GM23338 (cell line): ENCODE data around the gene ARF1.
A peak's percentile ranks its signal among the peaks of the same experiment; 100 is the strongest.

Experiments used
- CREB1 ChIP-seq: fragments of 250-450 bp; sonication (Bioruptor Pico); IDR thresholded peaks from 2 replicates; pipeline ENCODE4 v1.5.0; 2020; ENCODE audit warnings: low read depth, mild to moderate bottlenecking, moderate library complexity
- EZH2 ChIP-seq: fragments of 200-600 bp; sonication (generic); IDR thresholded peaks from one replicate; pipeline ENCODE4 v1.8.0; 2017; ENCODE audit warnings: antibody characterized with exemption, mild to moderate bottlenecking, low read depth; ENCODE audit not compliant: unreplicated experiment
- EZH2phosphoT487 ChIP-seq: fragments of 200-600 bp; sonication (generic); IDR thresholded peaks from one replicate; pipeline ENCODE4 v1.8.1; 2018; ENCODE audit warnings: antibody characterized with exemption; ENCODE audit not compliant: unreplicated experiment
- JUNB ChIP-seq: IDR thresholded peaks from one replicate; pipeline ENCODE4 v1.6.1; 2016; ENCODE audit warnings: antibody characterized with exemption; ENCODE audit not compliant: unreplicated experiment
- NANOG ChIP-seq: IDR thresholded peaks from 2 replicates; pipeline ENCODE4 v1.6.1; 2016; ENCODE audit warnings: antibody characterized with exemption, borderline replicate concordance
- POLR2AphosphoS5 ChIP-seq: IDR thresholded peaks from 2 replicates; pipeline ENCODE4 v1.6.1; 2016; ENCODE audit warnings: antibody characterized with exemption, low read depth
- STAT1 ChIP-seq: IDR thresholded peaks from one replicate; pipeline ENCODE4 v1.6.1; 2016; ENCODE audit warnings: antibody characterized with exemption; ENCODE audit not compliant: unreplicated experiment
- ZNF114 ChIP-seq: fragments of 250-450 bp; sonication (Bioruptor Pico); IDR thresholded peaks from 2 replicates; pipeline ENCODE4 v1.5.0; 2020; ENCODE audit warnings: mild to moderate bottlenecking, moderate library complexity
- ZNF331 ChIP-seq: fragments of 250-450 bp; sonication (Bioruptor Pico); IDR thresholded peaks from 2 replicates; pipeline ENCODE4 v1.5.0; 2020; ENCODE audit warnings: low read depth, mild to moderate bottlenecking, moderate library complexity
- TF ChIP-seq, protein P1 (sequence below), 2 experiments: fragments of 200-600 bp in 1 of 2; sonication (generic) in 1 of 2; conservative IDR thresholded peaks; 2 replicates each; pipeline versions ENCODE4 v1.5.1 to v1.6.1; 2016 to 2017; ENCODE audit warnings: antibody characterized with exemption in 2 of 2, low read depth in 2 of 2, mild to moderate bottlenecking in 2 of 2, moderate library complexity in 1 of 2
- TF ChIP-seq, protein P2 (sequence below): IDR thresholded peaks from one replicate; pipeline ENCODE4 v1.6.1; 2018; ENCODE audit warnings: antibody characterized with exemption; ENCODE audit not compliant: unreplicated experiment
- TF ChIP-seq, protein P3 (sequence below): IDR thresholded peaks from 2 replicates; pipeline ENCODE4 v1.6.1; 2016; ENCODE audit warnings: antibody characterized with exemption
- TF ChIP-seq, protein P4 (sequence below): fragments of 250-450 bp; sonication (Bioruptor Pico); IDR thresholded peaks from 2 replicates; pipeline ENCODE4 v1.5.0; 2020; ENCODE audit warnings: mild to moderate bottlenecking, moderate library complexity

DNA sequence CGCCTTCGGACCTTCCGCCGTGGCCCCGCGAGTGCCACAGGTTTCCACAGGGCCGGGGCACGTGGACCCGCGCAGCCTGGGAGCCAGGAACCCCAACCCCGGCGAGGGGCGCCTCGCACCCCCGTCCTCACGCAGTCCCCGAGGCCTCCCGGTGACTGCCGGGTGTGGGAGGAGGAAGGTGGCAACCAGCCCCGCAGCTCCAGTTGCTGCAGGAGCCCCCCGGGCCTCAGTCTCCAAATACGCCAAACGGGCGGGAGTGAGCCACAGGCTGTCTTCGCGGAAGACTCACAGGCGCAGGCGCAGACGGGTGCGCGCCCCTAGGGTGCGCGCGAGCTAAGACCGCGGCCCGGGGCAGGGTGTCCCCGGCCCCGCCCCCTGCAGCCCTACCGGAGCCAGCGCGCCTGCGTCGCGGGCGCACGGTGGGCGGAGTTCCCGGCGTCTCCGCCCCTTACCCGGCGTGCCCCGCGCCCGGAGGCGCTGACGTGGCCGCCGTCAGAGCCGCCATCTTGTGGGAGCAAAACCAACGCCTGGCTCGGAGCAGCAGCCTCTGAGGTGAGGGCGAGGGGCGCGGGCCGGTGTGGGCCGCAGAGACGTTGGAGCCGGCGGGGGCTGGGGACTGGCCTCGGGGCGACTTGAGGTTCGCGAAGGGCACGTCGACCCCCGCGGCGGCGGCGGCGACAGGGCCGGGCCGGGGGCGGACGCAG, at the start of gene ARF1:
- TF ChIP-seq, protein P1, sequence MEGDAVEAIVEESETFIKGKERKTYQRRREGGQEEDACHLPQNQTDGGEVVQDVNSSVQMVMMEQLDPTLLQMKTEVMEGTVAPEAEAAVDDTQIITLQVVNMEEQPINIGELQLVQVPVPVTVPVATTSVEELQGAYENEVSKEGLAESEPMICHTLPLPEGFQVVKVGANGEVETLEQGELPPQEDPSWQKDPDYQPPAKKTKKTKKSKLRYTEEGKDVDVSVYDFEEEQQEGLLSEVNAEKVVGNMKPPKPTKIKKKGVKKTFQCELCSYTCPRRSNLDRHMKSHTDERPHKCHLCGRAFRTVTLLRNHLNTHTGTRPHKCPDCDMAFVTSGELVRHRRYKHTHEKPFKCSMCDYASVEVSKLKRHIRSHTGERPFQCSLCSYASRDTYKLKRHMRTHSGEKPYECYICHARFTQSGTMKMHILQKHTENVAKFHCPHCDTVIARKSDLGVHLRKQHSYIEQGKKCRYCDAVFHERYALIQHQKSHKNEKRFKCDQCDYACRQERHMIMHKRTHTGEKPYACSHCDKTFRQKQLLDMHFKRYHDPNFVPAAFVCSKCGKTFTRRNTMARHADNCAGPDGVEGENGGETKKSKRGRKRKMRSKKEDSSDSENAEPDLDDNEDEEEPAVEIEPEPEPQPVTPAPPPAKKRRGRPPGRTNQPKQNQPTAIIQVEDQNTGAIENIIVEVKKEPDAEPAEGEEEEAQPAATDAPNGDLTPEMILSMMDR (conservative IDR thresholded peaks at IDR 0.05; ENCODE audit: low read depth in 2 of 2) = no peak
- TF ChIP-seq POLR2AphosphoS5 = peak; percentile 94
- no peak for TF ChIP-seq JUNB
- TF ChIP-seq EZH2phosphoT487 = no peak
- no peak for TF ChIP-seq EZH2
- TF ChIP-seq, protein P2, sequence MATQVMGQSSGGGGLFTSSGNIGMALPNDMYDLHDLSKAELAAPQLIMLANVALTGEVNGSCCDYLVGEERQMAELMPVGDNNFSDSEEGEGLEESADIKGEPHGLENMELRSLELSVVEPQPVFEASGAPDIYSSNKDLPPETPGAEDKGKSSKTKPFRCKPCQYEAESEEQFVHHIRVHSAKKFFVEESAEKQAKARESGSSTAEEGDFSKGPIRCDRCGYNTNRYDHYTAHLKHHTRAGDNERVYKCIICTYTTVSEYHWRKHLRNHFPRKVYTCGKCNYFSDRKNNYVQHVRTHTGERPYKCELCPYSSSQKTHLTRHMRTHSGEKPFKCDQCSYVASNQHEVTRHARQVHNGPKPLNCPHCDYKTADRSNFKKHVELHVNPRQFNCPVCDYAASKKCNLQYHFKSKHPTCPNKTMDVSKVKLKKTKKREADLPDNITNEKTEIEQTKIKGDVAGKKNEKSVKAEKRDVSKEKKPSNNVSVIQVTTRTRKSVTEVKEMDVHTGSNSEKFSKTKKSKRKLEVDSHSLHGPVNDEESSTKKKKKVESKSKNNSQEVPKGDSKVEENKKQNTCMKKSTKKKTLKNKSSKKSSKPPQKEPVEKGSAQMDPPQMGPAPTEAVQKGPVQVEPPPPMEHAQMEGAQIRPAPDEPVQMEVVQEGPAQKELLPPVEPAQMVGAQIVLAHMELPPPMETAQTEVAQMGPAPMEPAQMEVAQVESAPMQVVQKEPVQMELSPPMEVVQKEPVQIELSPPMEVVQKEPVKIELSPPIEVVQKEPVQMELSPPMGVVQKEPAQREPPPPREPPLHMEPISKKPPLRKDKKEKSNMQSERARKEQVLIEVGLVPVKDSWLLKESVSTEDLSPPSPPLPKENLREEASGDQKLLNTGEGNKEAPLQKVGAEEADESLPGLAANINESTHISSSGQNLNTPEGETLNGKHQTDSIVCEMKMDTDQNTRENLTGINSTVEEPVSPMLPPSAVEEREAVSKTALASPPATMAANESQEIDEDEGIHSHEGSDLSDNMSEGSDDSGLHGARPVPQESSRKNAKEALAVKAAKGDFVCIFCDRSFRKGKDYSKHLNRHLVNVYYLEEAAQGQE = no peak
- peak; percentile 89 for TF ChIP-seq CREB1 (CRISPR knock-in tag)
- no peak for TF ChIP-seq ZNF114 (CRISPR knock-in tag)
- TF ChIP-seq STAT1 = no peak
- TF ChIP-seq, protein P3, sequence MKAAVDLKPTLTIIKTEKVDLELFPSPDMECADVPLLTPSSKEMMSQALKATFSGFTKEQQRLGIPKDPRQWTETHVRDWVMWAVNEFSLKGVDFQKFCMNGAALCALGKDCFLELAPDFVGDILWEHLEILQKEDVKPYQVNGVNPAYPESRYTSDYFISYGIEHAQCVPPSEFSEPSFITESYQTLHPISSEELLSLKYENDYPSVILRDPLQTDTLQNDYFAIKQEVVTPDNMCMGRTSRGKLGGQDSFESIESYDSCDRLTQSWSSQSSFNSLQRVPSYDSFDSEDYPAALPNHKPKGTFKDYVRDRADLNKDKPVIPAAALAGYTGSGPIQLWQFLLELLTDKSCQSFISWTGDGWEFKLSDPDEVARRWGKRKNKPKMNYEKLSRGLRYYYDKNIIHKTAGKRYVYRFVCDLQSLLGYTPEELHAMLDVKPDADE = no peak; the same call in 1 of the 2 replicates
- TF ChIP-seq, protein P4, sequence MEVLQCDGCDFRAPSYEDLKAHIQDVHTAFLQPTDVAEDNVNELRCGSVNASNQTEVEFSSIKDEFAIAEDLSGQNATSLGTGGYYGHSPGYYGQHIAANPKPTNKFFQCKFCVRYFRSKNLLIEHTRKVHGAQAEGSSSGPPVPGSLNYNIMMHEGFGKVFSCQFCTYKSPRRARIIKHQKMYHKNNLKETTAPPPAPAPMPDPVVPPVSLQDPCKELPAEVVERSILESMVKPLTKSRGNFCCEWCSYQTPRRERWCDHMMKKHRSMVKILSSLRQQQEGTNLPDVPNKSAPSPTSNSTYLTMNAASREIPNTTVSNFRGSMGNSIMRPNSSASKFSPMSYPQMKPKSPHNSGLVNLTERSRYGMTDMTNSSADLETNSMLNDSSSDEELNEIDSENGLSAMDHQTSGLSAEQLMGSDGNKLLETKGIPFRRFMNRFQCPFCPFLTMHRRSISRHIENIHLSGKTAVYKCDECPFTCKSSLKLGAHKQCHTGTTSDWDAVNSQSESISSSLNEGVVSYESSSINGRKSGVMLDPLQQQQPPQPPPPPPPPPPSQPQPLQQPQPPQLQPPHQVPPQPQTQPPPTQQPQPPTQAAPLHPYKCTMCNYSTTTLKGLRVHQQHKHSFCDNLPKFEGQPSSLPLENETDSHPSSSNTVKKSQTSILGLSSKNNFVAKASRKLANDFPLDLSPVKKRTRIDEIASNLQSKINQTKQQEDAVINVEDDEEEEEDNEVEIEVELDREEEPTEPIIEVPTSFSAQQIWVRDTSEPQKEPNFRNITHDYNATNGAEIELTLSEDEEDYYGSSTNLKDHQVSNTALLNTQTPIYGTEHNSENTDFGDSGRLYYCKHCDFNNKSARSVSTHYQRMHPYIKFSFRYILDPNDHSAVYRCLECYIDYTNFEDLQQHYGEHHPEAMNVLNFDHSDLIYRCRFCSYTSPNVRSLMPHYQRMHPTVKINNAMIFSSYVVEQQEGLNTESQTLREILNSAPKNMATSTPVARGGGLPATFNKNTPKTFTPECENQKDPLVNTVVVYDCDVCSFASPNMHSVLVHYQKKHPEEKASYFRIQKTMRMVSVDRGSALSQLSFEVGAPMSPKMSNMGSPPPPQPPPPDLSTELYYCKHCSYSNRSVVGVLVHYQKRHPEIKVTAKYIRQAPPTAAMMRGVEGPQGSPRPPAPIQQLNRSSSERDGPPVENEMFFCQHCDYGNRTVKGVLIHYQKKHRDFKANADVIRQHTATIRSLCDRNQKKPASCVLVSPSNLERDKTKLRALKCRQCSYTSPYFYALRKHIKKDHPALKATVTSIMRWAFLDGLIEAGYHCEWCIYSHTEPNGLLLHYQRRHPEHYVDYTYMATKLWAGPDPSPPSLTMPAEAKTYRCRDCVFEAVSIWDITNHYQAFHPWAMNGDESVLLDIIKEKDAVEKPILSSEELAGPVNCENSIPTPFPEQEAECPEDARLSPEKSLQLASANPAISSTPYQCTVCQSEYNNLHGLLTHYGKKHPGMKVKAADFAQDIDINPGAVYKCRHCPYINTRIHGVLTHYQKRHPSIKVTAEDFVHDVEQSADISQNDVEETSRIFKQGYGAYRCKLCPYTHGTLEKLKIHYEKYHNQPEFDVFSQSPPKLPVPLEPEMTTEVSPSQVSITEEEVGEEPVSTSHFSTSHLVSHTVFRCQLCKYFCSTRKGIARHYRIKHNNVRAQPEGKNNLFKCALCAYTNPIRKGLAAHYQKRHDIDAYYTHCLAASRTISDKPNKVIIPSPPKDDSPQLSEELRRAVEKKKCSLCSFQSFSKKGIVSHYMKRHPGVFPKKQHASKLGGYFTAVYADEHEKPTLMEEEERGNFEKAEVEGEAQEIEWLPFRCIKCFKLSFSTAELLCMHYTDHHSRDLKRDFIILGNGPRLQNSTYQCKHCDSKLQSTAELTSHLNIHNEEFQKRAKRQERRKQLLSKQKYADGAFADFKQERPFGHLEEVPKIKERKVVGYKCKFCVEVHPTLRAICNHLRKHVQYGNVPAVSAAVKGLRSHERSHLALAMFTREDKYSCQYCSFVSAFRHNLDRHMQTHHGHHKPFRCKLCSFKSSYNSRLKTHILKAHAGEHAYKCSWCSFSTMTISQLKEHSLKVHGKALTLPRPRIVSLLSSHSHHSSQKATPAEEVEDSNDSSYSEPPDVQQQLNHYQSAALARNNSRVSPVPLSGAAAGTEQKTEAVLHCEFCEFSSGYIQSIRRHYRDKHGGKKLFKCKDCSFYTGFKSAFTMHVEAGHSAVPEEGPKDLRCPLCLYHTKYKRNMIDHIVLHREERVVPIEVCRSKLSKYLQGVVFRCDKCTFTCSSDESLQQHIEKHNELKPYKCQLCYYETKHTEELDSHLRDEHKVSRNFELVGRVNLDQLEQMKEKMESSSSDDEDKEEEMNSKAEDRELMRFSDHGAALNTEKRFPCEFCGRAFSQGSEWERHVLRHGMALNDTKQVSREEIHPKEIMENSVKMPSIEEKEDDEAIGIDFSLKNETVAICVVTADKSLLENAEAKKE (CRISPR knock-in tag) = no peak
- TF ChIP-seq NANOG = no peak
- no peak for TF ChIP-seq ZNF331
